GM23338 (cell line): ENCODE data around the gene SNAPC3. TPM values are rescaled to one million over a fixed set of nuclear protein-coding genes. Genes with fewer than 3 reads are reported as not detected.

Experiments used
- ATAC-seq: fragments of 200-7000 bp; cut with Tn5 transposase; 3 replicates; pipeline ENCODE4 v1.9.1; 2020
- DNase-seq: peaks from one replicate; pipeline ENCODE4 v3.0.0-alpha.2; 2015; ENCODE audit warnings: low spot score
- H2AFZ ChIP-seq: fragments of 200-600 bp; sonication (generic); 2 replicates; pipeline ENCODE4 v1.8.0; 2016; ENCODE audit warnings: antibody characterized with exemption, mild to moderate bottlenecking, moderate library complexity
- H3F3A ChIP-seq: fragments of 200-600 bp; sonication (generic); replicated peaks from 2 replicates; pipeline ENCODE4 v1.8.0; 2017; ENCODE audit warnings: antibody characterized with exemption, mixed run types, low read depth
- H3K27ac ChIP-seq: fragments of 200-600 bp; sonication (generic); 2 replicates; pipeline ENCODE4 v1.6.1; 2016; ENCODE audit warnings: low read depth
- H3K27me3 ChIP-seq: fragments of 200-600 bp; sonication (generic); 2 replicates; pipeline ENCODE4 v1.8.0; 2016; ENCODE audit warnings: mild to moderate bottlenecking, mixed run types, moderate library complexity; ENCODE audit not compliant: insufficient read depth
- H3K36me3 ChIP-seq: fragments of 200-600 bp; sonication (generic); 2 replicates; pipeline ENCODE4 v1.8.0; 2016; ENCODE audit warnings: mild to moderate bottlenecking; ENCODE audit not compliant: insufficient read depth
- H3K4me1 ChIP-seq: fragments of 200-600 bp; sonication (generic); 2 replicates; pipeline ENCODE4 v1.8.0; 2016; ENCODE audit warnings: mild to moderate bottlenecking, moderate library complexity; ENCODE audit not compliant: insufficient read depth
- H3K4me2 ChIP-seq: fragments of 200-600 bp; sonication (generic); 2 replicates; pipeline ENCODE4 v1.7.1; 2017; ENCODE audit warnings: mixed run types
- H3K4me3 ChIP-seq: fragments of 200-600 bp; sonication (generic); 2 replicates; pipeline ENCODE4 v1.6.1; 2016; ENCODE audit warnings: mixed run types
- H3K79me2 ChIP-seq: fragments of 200-600 bp; sonication (generic); replicated peaks from 2 replicates; pipeline ENCODE4 v1.8.0; 2017; ENCODE audit warnings: mild to moderate bottlenecking; ENCODE audit not compliant: insufficient read depth
- H3K9me2 ChIP-seq: fragments of 200-600 bp; sonication (generic); 2 replicates; pipeline ENCODE4 v1.8.0; 2017; ENCODE audit not compliant: insufficient read depth
- H4K20me1 ChIP-seq: fragments of 200-600 bp; sonication (generic); replicated peaks from 2 replicates; pipeline ENCODE4 v1.8.0; 2017; ENCODE audit warnings: mild to moderate bottlenecking; ENCODE audit not compliant: insufficient read depth
- H3K27ac Mint-ChIP-seq: 2 replicates; pipeline ENCODE4 v1.8.0; 2020; ENCODE audit warnings: inconsistent platforms, mild to moderate bottlenecking, moderate library complexity, mixed read lengths
- H3K27me3 Mint-ChIP-seq: 3 replicates; pipeline ENCODE4 v1.8.0; 2022; ENCODE audit warnings: low read depth, mild to moderate bottlenecking, moderate library complexity, mixed read lengths, inconsistent platforms; ENCODE audit not compliant: insufficient read depth, poor library complexity
- H3K36me3 Mint-ChIP-seq: 3 replicates; pipeline ENCODE4 v1.8.0; 2021; ENCODE audit warnings: low read depth, mild to moderate bottlenecking, inconsistent platforms, moderate library complexity, mixed read lengths
- H3K4me1 Mint-ChIP-seq: 3 replicates; pipeline ENCODE4 v1.8.0; 2020; ENCODE audit warnings: mild to moderate bottlenecking, inconsistent platforms, mixed read lengths
- H3K4me3 Mint-ChIP-seq: 3 replicates; pipeline ENCODE4 v1.8.0; 2021; ENCODE audit warnings: moderate library complexity, mild to moderate bottlenecking, inconsistent platforms, mixed read lengths
- H3K9me3 Mint-ChIP-seq: 3 replicates; pipeline ENCODE4 v1.8.0; 2020; ENCODE audit warnings: moderate library complexity, mild to moderate bottlenecking, inconsistent platforms, mixed read lengths
- CREB1 ChIP-seq: fragments of 250-450 bp; sonication (Bioruptor Pico); IDR thresholded peaks from 2 replicates; pipeline ENCODE4 v1.5.0; 2020; ENCODE audit warnings: low read depth, mild to moderate bottlenecking, moderate library complexity
- CTCF ChIP-seq, 2 experiments: fragments of 200-600 bp in 1 of 2; sonication (generic) in 1 of 2; conservative IDR thresholded peaks; 2 replicates each; pipeline versions ENCODE4 v1.5.1 to v1.6.1; 2016 to 2017; ENCODE audit warnings: antibody characterized with exemption in 2 of 2, low read depth in 2 of 2, mild to moderate bottlenecking in 2 of 2, moderate library complexity in 1 of 2
- ETS1 ChIP-seq: IDR thresholded peaks from 2 replicates; pipeline ENCODE4 v1.6.1; 2016; ENCODE audit warnings: antibody characterized with exemption
- EZH2phosphoT487 ChIP-seq: fragments of 200-600 bp; sonication (generic); IDR thresholded peaks from one replicate; pipeline ENCODE4 v1.8.1; 2018; ENCODE audit warnings: antibody characterized with exemption; ENCODE audit not compliant: unreplicated experiment
- JUNB ChIP-seq: IDR thresholded peaks from one replicate; pipeline ENCODE4 v1.6.1; 2016; ENCODE audit warnings: antibody characterized with exemption; ENCODE audit not compliant: unreplicated experiment
- NANOG ChIP-seq: IDR thresholded peaks from 2 replicates; pipeline ENCODE4 v1.6.1; 2016; ENCODE audit warnings: antibody characterized with exemption, borderline replicate concordance
- POLR2AphosphoS5 ChIP-seq: IDR thresholded peaks from 2 replicates; pipeline ENCODE4 v1.6.1; 2016; ENCODE audit warnings: antibody characterized with exemption, low read depth
- REST ChIP-seq: IDR thresholded peaks from one replicate; pipeline ENCODE4 v1.6.1; 2018; ENCODE audit warnings: antibody characterized with exemption; ENCODE audit not compliant: unreplicated experiment
- STAT1 ChIP-seq: IDR thresholded peaks from one replicate; pipeline ENCODE4 v1.6.1; 2016; ENCODE audit warnings: antibody characterized with exemption; ENCODE audit not compliant: unreplicated experiment
- ZNF114 ChIP-seq: fragments of 250-450 bp; sonication (Bioruptor Pico); IDR thresholded peaks from 2 replicates; pipeline ENCODE4 v1.5.0; 2020; ENCODE audit warnings: mild to moderate bottlenecking, moderate library complexity
- ZNF331 ChIP-seq: fragments of 250-450 bp; sonication (Bioruptor Pico); IDR thresholded peaks from 2 replicates; pipeline ENCODE4 v1.5.0; 2020; ENCODE audit warnings: low read depth, mild to moderate bottlenecking, moderate library complexity
- polyA plus RNA-seq: library from polyadenylated mRNA; unstranded; fragments of >200 nt; fragmentation: Nextera tagmentation; extraction: Ambion mirVana; gene quantifications from 2 replicates; pipeline ENCODE4 v1.2.1, GENCODE V29; 2016
- total RNA-seq: library from RNA; depleted of rRNA; stranded (reverse); fragments of >200 nt; shearing (Covaris generic); gene quantifications from 2 replicates; pipeline ENCODE4 v1.2.3, GENCODE V29; 2014

SNAPC3 gene
- total and polyA plus RNA-seq, 2 experiments from 2014 or later = 20.9 to 35.2 TPM

GRCh38 chr9:15433191-15433590 lies 10.5 kb downstream of the SNAPC3 start (continued):
- TF ChIP-seq JUNB (no peak), CTCF (conservative IDR thresholded peaks at IDR 0.05; ENCODE audit: low read depth in 2 of 2) (no peak), EZH2phosphoT487 (no peak)

- peaks cover 56% of the 10 kb centered on the region for H3K36me3 Mint-ChIP-seq
- H3K27me3 ChIP-seq = no peaks in the 10 kb centered on the region
- no peaks in the 10 kb centered on the region for H3K9me3 Mint-ChIP-seq
- H3K36me3 ChIP-seq = peaks cover 18% of the 10 kb centered on the region
- no peak overlapping the region for H2AFZ ChIP-seq
- peaks cover 90% of the 10 kb centered on the region for H3K79me2 ChIP-seq
- no peak for DNase-seq
- no peak overlapping the region for H3K27ac ChIP-seq
- H3K4me3 Mint-ChIP-seq = no peak overlapping the region
- no peak overlapping the region for H3K27ac Mint-ChIP-seq
- no peak overlapping the region for H3K4me3 ChIP-seq
- TF ChIP-seq NANOG = no peak
- no peak for TF ChIP-seq STAT1
- TF ChIP-seq ETS1 = no peak
- no peak for TF ChIP-seq ZNF331 (CRISPR knock-in tag)
- TF ChIP-seq CREB1 (CRISPR knock-in tag) = no peak
- no peak for TF ChIP-seq EZH2phosphoT487
- no peak overlapping the region for H3K4me2 ChIP-seq
- peaks cover 2% of the 10 kb centered on the region for H3K27me3 Mint-ChIP-seq
- no peak for ATAC-seq
- peaks cover 12% of the 10 kb centered on the region; the same call in 1 of the 2 replicates for H4K20me1 ChIP-seq
- H3K9me2 ChIP-seq = no peaks in the 10 kb centered on the region
- peaks cover 15% of the 10 kb centered on the region; the same call in 2 of the 3 replicates for H3K4me1 Mint-ChIP-seq
- H3F3A ChIP-seq = no peaks in the 10 kb centered on the region
- H3K4me1 ChIP-seq = no peaks in the 10 kb centered on the region
Measured at GRCh38 chr9:15433661-15434060, 11.0 kb downstream of the SNAPC3 start.

GRCh38 chr9:15438891-15439290 lies 16.2 kb downstream of the SNAPC3 start:
- H3K9me3 Mint-ChIP-seq = peaks cover 41% of the 10 kb centered on the region
- no peak for DNase-seq
- H3K27ac ChIP-seq = no peak overlapping the region
- 0 out of 2 replicates have a peak, but pooled peaks cover 7% of the 10 kb centered on the region for H4K20me1 ChIP-seq
- H3K27me3 Mint-ChIP-seq = peaks cover 7% of the 10 kb centered on the region
- no peak overlapping the region for H3K4me3 ChIP-seq
- peaks cover 38% of the 10 kb centered on the region for H3K36me3 ChIP-seq
- no peak overlapping the region for H3K4me2 ChIP-seq
- no peak overlapping the region for H3K27ac Mint-ChIP-seq
- H3K27me3 ChIP-seq = no peaks in the 10 kb centered on the region
- no peaks in the 10 kb centered on the region for H3K4me1 ChIP-seq
- no peak overlapping the region for H3K4me3 Mint-ChIP-seq
- H3K36me3 Mint-ChIP-seq = peaks cover 87% of the 10 kb centered on the region
- no peaks in the 10 kb centered on the region for H3K4me1 Mint-ChIP-seq
- no peaks in the 10 kb centered on the region for H3F3A ChIP-seq
- no peak for ATAC-seq
- H2AFZ ChIP-seq = no peak overlapping the region
- peaks cover 79% of the 10 kb centered on the region for H3K79me2 ChIP-seq
- no peaks in the 10 kb centered on the region for H3K9me2 ChIP-seq
- TF ChIP-seq JUNB = no peak
- no peak for TF ChIP-seq STAT1
- no peak for TF ChIP-seq ZNF114 (CRISPR knock-in tag)
- TF ChIP-seq CREB1 (CRISPR knock-in tag) = no peak
- TF ChIP-seq ETS1 = no peak
- TF ChIP-seq POLR2AphosphoS5 = no peak
- TF ChIP-seq ZNF331 (CRISPR knock-in tag) = no peak
- no peak for TF ChIP-seq REST
- no peak for TF ChIP-seq CTCF (conservative IDR thresholded peaks at IDR 0.05; ENCODE audit: low read depth in 2 of 2)
